ENCODE data around the gene LPAR1. TPM values are rescaled to one million over a fixed set of nuclear protein-coding genes. Genes with fewer than 3 reads are reported as not detected.

Gene LPAR1
- total RNA-seq, 1 experiment from 2014 or later: 28.3 TPM

DNA sequence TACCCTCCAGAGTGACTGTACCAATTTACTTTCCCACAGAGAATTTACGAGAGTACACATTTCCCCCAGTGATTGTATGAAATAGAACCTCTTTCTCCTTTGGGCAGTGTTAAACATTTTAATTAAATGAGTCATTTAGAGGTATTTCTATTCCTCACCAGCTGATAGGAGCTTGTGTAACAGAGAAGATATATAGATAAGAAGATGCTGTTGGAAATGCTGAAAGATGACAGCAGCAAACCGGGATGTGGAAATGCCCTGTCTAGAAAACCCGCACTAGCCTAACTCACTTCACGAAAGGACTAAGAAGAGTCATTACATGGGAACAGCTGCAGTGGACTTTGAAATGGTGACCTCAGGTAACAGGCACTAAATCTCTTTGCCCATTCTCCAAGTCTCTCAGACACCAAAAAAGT, 68.3 kb downstream of the LPAR1 start:
- BruUV-seq (replicated peaks): no TSS peak
- H3K27me3 ChIP-seq (replicated peaks; ENCODE audit: insufficient read depth, low read depth, low read length, poor library complexity): no peaks in the 10 kb centered on the region
- ChIA-PET POLR2A (ENCODE audit: low non-redundant PET) (no interaction called here), CTCF (no interaction called here)
- intact Hi-C loops (cut with micrococcal nuclease; ENCODE audit: unreplicated experiment): loop anchor here (5.0 kb wide), 1 partner anchor 333 kb away; no protein-coding TSS in a partner anchor
- TF ChIP-seq, protein P1, sequence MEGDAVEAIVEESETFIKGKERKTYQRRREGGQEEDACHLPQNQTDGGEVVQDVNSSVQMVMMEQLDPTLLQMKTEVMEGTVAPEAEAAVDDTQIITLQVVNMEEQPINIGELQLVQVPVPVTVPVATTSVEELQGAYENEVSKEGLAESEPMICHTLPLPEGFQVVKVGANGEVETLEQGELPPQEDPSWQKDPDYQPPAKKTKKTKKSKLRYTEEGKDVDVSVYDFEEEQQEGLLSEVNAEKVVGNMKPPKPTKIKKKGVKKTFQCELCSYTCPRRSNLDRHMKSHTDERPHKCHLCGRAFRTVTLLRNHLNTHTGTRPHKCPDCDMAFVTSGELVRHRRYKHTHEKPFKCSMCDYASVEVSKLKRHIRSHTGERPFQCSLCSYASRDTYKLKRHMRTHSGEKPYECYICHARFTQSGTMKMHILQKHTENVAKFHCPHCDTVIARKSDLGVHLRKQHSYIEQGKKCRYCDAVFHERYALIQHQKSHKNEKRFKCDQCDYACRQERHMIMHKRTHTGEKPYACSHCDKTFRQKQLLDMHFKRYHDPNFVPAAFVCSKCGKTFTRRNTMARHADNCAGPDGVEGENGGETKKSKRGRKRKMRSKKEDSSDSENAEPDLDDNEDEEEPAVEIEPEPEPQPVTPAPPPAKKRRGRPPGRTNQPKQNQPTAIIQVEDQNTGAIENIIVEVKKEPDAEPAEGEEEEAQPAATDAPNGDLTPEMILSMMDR (conservative IDR thresholded peaks at IDR 0.05; ENCODE audit: low read depth, low read length): no peak
- TF ChIP-seq EZH2 (IDR thresholded peaks at IDR 0.05; ENCODE audit: borderline replicate concordance, low read depth, low read length, poor library complexity, severe bottlenecking): no peak
- peak; percentile 67 for DNase-seq (ENCODE audit: low spot score)
- peak overlapping the region; percentile 2 for H3K27ac ChIP-seq (ENCODE audit: low read depth, low read length, poor library complexity, severe bottlenecking)
- no peaks in the 10 kb centered on the region for H3K9me3 ChIP-seq (ENCODE audit: low read depth, low read length, poor library complexity, severe bottlenecking)
- H3K4me1 ChIP-seq (ENCODE audit: insufficient read depth, low read length, poor library complexity, severe bottlenecking): peaks cover 20% of the 10 kb centered on the region
- no peak overlapping the region for H3K4me3 ChIP-seq (ENCODE audit: low read depth, low read length, poor library complexity, severe bottlenecking)
- peaks cover 3% of the 10 kb centered on the region for H3K36me3 ChIP-seq (ENCODE audit: insufficient read depth, low read length, poor library complexity, severe bottlenecking)

DNA sequence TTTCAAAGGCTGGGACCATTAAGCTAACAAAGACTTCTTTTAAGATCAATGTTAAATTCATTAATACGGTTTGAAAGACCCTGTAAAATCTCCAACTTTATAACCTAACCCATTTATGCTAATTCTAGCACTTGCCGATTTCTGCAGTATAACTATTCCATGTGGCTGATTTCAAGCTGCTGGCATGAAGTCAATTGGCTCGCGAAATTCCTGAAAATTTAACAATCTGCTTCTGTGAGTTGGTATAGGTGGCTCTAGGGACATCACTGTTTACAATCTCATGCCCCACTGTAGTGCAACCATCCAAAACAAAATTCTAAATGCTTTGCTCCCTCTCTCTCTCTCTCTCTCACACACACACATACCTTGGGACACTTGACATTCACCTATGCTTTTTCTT, 70.2 kb downstream of the LPAR1 start:
- intact Hi-C loops (cut with micrococcal nuclease; ENCODE audit: unreplicated experiment): no loop called here
- ChIA-PET CTCF (no interaction called here), POLR2A (ENCODE audit: low non-redundant PET) (no interaction called here)
- Histone ChIP-seq H3K4me3 (ENCODE audit: low read depth, low read length, poor library complexity, severe bottlenecking) (no peak overlapping the region), H3K4me1 (ENCODE audit: insufficient read depth, low read length, poor library complexity, severe bottlenecking) (peaks cover 9% of the 10 kb centered on the region), H3K36me3 (ENCODE audit: insufficient read depth, low read length, poor library complexity, severe bottlenecking) (peaks cover 3% of the 10 kb centered on the region), H3K27me3 (replicated peaks; ENCODE audit: insufficient read depth, low read depth, low read length, poor library complexity) (no peaks in the 10 kb centered on the region), H3K27ac (ENCODE audit: low read depth, low read length, poor library complexity, severe bottlenecking) (no peak overlapping the region), H3K9me3 (ENCODE audit: low read depth, low read length, poor library complexity, severe bottlenecking) (no peaks in the 10 kb centered on the region)
- no peak for DNase-seq (ENCODE audit: low spot score)
- no TSS peak for BruUV-seq (replicated peaks)
- TF ChIP-seq, protein P1 (conservative IDR thresholded peaks at IDR 0.05; ENCODE audit: low read depth, low read length): no peak
- no peak for TF ChIP-seq EZH2 (IDR thresholded peaks at IDR 0.05; ENCODE audit: borderline replicate concordance, low read depth, low read length, poor library complexity, severe bottlenecking)

DNA sequence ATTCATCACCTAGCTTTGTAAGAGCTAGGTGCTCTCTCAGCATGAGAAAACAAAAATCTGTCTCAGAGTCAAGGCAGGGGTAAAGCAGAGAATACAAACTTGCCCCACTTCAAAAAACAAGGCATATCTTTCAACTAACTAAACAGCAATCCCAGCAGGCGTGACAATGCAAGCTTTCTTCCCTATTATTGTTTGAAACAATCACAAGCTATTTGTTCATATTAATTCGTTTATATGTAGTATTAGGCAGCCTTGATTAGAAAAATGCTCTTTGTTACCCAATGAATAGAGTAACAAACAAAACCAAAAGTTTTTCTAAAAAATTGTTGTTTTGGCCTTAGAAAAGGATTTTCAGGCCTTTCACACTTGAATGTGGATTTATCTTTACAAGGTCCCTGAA, 71.1 kb downstream of the LPAR1 start:
- Histone ChIP-seq H3K27me3 (replicated peaks; ENCODE audit: insufficient read depth, low read depth, low read length, poor library complexity) (no peaks in the 10 kb centered on the region), H3K27ac (ENCODE audit: low read depth, low read length, poor library complexity, severe bottlenecking) (no peak overlapping the region), H3K4me1 (ENCODE audit: insufficient read depth, low read length, poor library complexity, severe bottlenecking) (peaks cover 9% of the 10 kb centered on the region), H3K9me3 (ENCODE audit: low read depth, low read length, poor library complexity, severe bottlenecking) (no peaks in the 10 kb centered on the region), H3K36me3 (ENCODE audit: insufficient read depth, low read length, poor library complexity, severe bottlenecking) (peaks cover 3% of the 10 kb centered on the region), H3K4me3 (ENCODE audit: low read depth, low read length, poor library complexity, severe bottlenecking) (no peak overlapping the region)
- intact Hi-C loops (cut with micrococcal nuclease; ENCODE audit: unreplicated experiment): no loop called here
- no TSS peak for BruUV-seq (replicated peaks)
- TF ChIP-seq, protein P1 (conservative IDR thresholded peaks at IDR 0.05; ENCODE audit: low read depth, low read length): no peak
- DNase-seq (ENCODE audit: low spot score): no peak
- POLR2A ChIA-PET (ENCODE audit: low non-redundant PET): no interaction called here
- CTCF ChIA-PET: no interaction called here

Data from A673 (cell line).